A549 (cell line): ENCODE measurements around the gene NIPBL.

ENCODE experiments used
- CTCF ChIP-seq: fragments of >200 bp; sonication (Bioruptor Twin); formaldehyde crosslinking; IDR thresholded peaks from 3 replicates; pipeline ENCODE4 v1.5.1; 2016
- POLR2A ChIP-seq: IDR thresholded peaks from 2 replicates; pipeline ENCODE4 v1.6.1; 2012; ENCODE audit warnings: mild to moderate bottlenecking, low read length
- ZNF302 ChIP-seq: fragments of 250-450 bp; sonication (Bioruptor Pico); IDR thresholded peaks from 2 replicates; pipeline ENCODE4 v1.9.0; 2021; ENCODE audit warnings: inconsistent platforms, mild to moderate bottlenecking, moderate library complexity

- TF ChIP-seq CTCF (no peak), POLR2A (no peak), ZNF302 (CRISPR knock-in tag) (no peak)
Observed at GRCh38 chr5:36879274-36880033, 2.9 kb downstream of the NIPBL start.
